NB4 (cell line): ENCODE data around the gene ANKHD1.
"Not testable (repeated sequence)": the region's sequence is repeated elsewhere in the genome, so short reads cannot be mapped to it uniquely, and the experiment has no call there.

Experiments
- DNase-seq: peaks from one replicate; pipeline ENCODE4 v3.0.0; 2010; ENCODE audit warnings: low read depth
- H3K4me3 ChIP-seq: one replicate; pipeline ENCODE4 v1.5.1; 2011; ENCODE audit warnings: mild to moderate bottlenecking, low read depth, low read length, moderate library complexity
- CTCF ChIP-seq: IDR thresholded peaks from one replicate; pipeline ENCODE4 v1.5.1; 2012; ENCODE audit warnings: low read depth, low read length
- MYC ChIP-seq: IDR thresholded peaks from 2 replicates; pipeline ENCODE4 v1.6.1; 2011; ENCODE audit warnings: low read depth, low read length
- POLR2A ChIP-seq: IDR thresholded peaks from 2 replicates; pipeline ENCODE4 v1.6.1; 2011; ENCODE audit warnings: mild to moderate bottlenecking; ENCODE audit not compliant: insufficient read length; ENCODE audit errors: extremely low read depth
- TF ChIP-seq, protein P1 (sequence below): IDR thresholded peaks from 2 replicates; pipeline ENCODE4 v1.6.1; 2011; ENCODE audit warnings: low read depth, low read length

Gene ANKHD1

GRCh38 chr5:140575309-140575708 lies 173.7 kb downstream of the ANKHD1 start:
- TF ChIP-seq MYC = no peak
- peak; percentile 47 for TF ChIP-seq CTCF
- TF ChIP-seq POLR2A = no peak
- TF ChIP-seq, protein P1, sequence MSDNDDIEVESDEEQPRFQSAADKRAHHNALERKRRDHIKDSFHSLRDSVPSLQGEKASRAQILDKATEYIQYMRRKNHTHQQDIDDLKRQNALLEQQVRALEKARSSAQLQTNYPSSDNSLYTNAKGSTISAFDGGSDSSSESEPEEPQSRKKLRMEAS = no peak
- H3K4me3 ChIP-seq = no peak overlapping the region
- peak; percentile 63 for DNase-seq

DNA sequence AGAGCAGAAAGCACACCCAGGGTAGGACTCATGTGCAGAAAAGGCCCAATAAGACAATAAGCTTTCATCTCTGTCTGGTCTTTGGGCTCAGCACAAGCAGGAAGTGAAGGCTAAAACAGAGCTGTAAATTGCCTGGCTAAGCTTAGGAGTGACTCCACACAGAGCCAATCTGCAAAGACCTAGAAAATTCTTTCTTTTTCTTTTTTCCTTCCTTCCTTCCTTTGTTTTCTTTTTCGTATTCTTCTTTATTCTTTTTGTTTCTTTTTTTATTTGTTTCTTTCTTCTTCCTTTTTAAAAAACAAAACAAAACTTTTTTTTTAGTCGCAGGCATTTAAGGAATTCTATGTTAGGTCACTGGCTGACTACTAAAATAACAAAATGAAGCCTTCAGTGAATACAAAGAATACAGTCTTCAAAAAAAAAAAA lies 175.2 kb downstream of the ANKHD1 start:
- no peak for TF ChIP-seq MYC
- no peak for TF ChIP-seq POLR2A
- TF ChIP-seq, protein P1 = no peak
- no peak for TF ChIP-seq CTCF
- no peak overlapping the region for H3K4me3 ChIP-seq
- DNase-seq = no peak

DNA sequence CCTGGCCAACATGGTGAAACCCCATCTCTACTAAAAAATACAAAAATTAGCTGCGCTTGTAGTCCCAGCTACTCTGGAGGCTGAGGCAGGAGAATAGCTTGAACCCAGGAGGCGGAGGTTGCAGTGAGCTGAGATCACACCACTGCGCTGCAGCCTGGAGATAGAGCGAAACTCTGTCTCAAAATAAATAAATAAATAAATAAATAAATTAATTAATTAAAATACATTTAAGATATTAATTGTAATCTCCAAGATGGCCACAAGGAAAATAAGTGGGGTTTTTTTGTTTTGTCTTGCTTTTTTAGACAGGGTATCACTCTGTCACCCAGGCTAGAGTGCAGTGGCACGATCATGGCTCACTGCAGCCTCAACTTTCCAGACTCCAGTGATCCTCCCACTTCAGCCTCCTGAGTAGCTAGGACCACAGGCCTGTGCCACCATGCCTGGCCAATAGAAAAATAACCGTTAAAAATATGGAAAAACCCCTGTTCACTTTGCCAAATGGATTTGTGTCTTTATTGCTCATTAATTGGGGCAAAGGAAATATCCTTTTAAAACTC lies 177.6 kb downstream of the ANKHD1 start:
- not testable (repeated sequence) for DNase-seq, H3K4me3 ChIP-seq

GRCh38 chr5:140587495-140587894 lies 185.9 kb downstream of the ANKHD1 start:
- DNase-seq = no peak
- TF ChIP-seq POLR2A (no peak), MYC (no peak), CTCF (no peak)
- TF ChIP-seq, protein P1 = no peak
- H3K4me3 ChIP-seq = no peak overlapping the region

DNA sequence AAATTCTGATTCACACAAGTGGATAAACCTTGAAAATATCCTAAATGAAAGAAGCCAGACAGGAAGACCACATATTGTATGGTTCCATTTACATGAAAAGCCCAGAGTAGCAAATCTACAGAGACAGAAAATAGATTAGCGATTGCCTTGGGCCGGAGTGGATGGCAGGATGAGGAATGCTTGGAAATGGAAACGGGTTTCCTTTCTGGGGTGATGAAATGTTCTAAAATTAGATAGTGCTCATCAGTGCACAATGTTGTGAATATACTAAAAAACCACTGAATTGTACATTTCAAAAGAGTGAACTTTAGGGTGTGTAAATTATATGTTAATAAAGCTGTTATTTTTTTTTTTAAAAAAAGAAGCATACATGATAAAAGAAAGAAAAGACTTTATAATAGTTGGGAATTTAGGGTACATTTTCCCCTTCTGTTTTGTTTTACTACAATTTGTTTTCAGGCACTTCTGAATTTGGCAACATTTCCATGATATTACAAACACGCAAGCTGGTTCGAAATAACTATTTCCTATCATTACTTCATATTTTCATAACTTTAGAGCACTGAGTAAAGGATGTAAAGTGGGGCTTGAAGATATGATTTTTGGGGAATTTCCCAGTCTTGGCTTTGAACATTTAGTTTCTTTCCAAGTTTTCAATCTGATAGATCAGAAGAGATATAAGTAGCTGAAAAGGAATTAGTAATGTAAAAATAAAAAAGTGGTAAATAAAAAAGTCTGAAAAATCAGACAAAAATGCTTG lies 186.9 kb downstream of the ANKHD1 start:
- TF ChIP-seq MYC = no peak
- TF ChIP-seq CTCF = no peak
- TF ChIP-seq, protein P1 = no peak
- no peak for TF ChIP-seq POLR2A
- no peak overlapping the region for H3K4me3 ChIP-seq
- DNase-seq = no peak
